Neural crest cell (in vitro differentiated cells): Measurements from ENCODE around the gene PLAC9. TPM values are rescaled to one million over a fixed set of nuclear protein-coding genes. Genes with fewer than 3 reads are reported as not detected.
"Not testable (repeated sequence)": the region's sequence is repeated elsewhere in the genome, so short reads cannot be mapped to it uniquely, and the experiment has no call there.

Source experiments
- DNase-seq: peaks from one replicate; pipeline ENCODE4 v3.0.0; 2021; ENCODE audit warnings: low read depth, mixed read lengths, low spot score
- H3K27ac Mint-ChIP-seq: one replicate; pipeline ENCODE4 v1.8.0; 2021; ENCODE audit warnings: mild to moderate bottlenecking, mixed read lengths; ENCODE audit not compliant: unreplicated experiment
- H3K27me3 Mint-ChIP-seq: 2 replicates; pipeline ENCODE4 v1.8.0; 2021; ENCODE audit warnings: low read depth, mild to moderate bottlenecking, mixed read lengths
- H3K36me3 Mint-ChIP-seq: 2 replicates; pipeline ENCODE4 v1.8.0; 2021; ENCODE audit warnings: low read depth, mild to moderate bottlenecking, mixed read lengths
- H3K4me1 Mint-ChIP-seq: 2 replicates; pipeline ENCODE4 v1.8.0; 2021; ENCODE audit warnings: mixed read lengths
- H3K4me3 Mint-ChIP-seq: one replicate; pipeline ENCODE4 v1.8.0; 2021; ENCODE audit warnings: mild to moderate bottlenecking, mixed read lengths
- H3K9me3 Mint-ChIP-seq: 2 replicates; pipeline ENCODE4 v1.8.0; 2021; ENCODE audit warnings: mixed read lengths
- CTCF ChIP-seq: fragments of 200-600 bp; sonication (generic); conservative IDR thresholded peaks from 2 replicates; pipeline ENCODE4 v1.5.0; 2021; ENCODE audit warnings: antibody characterized with exemption, mild to moderate bottlenecking
- total RNA-seq: library from RNA; stranded (reverse); gene quantifications from 2 replicates; pipeline ENCODE4 v1.2.1, GENCODE V29; 2021

Gene PLAC9
- total RNA-seq, 1 donor from 2014 or later = 27.5 TPM

DNA sequence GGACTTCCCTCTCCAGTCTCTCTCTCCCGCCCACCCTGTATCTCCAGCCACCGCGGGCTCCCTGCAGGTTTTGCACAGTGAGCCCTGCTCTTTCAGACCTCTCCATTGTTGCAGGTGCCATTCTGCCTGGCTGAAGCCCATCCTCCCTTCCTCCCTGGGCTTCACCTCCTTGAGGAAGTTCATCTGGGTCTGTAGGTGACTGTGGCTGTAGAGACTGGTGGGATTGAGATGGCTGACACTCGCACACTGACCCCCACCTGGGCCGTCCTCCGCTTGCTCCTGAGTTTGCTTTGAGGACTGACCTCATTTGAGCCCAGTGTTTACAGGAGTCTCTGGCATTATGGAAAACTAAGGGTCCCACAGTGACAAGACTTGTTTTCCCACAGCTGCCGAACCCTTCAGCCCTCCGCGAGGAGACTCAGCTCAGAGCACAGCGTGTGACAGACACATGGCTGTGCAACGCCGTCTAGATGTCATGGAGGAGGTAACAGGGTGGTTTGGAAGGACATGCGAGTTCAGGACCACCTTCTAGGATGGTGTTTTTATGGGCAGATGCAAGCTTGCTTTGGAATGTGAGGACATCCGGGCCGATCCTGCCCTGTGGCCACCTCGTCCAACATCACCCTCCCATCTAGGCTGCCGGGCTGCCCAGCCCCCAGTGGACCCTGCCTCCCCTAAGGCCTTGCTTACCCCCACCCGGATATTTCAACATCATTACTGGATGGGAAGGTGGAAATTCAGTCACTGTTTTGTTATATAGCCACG, 9.3 kb downstream of the PLAC9 start:
- no peak for DNase-seq
- Mint-ChIP-seq H3K27ac (no peak overlapping the region), H3K36me3 (no peaks in the 10 kb centered on the region), H3K27me3 (no peaks in the 10 kb centered on the region), H3K9me3 (no peaks in the 10 kb centered on the region), H3K4me3 (no peak overlapping the region), H3K4me1 (peaks cover 47% of the 10 kb centered on the region)
- no peak for TF ChIP-seq CTCF

- Mint-ChIP-seq H3K36me3 (peaks cover 6% of the 10 kb centered on the region), H3K27ac (no peak overlapping the region)
- no peak for DNase-seq
Observed at GRCh38 chr10:80144067-80144695, 11.7 kb downstream of the PLAC9 start.

GRCh38 chr10:80144696-80145131, 12.2 kb downstream of the PLAC9 start:
- no peak for TF ChIP-seq CTCF
- peaks cover 24% of the 10 kb centered on the region for H3K4me1 Mint-ChIP-seq
- no peak overlapping the region for H3K27ac Mint-ChIP-seq
- no peaks in the 10 kb centered on the region for H3K27me3 Mint-ChIP-seq
- peaks cover 3% of the 10 kb centered on the region for H3K9me3 Mint-ChIP-seq
- H3K36me3 Mint-ChIP-seq = peaks cover 11% of the 10 kb centered on the region
- no peak overlapping the region for H3K4me3 Mint-ChIP-seq
- DNase-seq = no peak

More at GRCh38 chr10:80144067-80144695, 11.7 kb downstream of the PLAC9 start:
- no peak for TF ChIP-seq CTCF
- peaks cover 27% of the 10 kb centered on the region for H3K4me1 Mint-ChIP-seq
- H3K4me3 Mint-ChIP-seq = peak overlapping the region; percentile 10
- H3K27me3 Mint-ChIP-seq = no peaks in the 10 kb centered on the region
- peaks cover 3% of the 10 kb centered on the region for H3K9me3 Mint-ChIP-seq

GRCh38 chr10:80145406-80146308, 13.1 kb downstream of the PLAC9 start:
- Mint-ChIP-seq H3K36me3 (peaks cover 13% of the 10 kb centered on the region), H3K27ac (peak overlapping the region; percentile 1), H3K4me1 (peaks cover 21% of the 10 kb centered on the region)
- DNase-seq, H3K9me3 Mint-ChIP-seq, H3K27me3 Mint-ChIP-seq, H3K4me3 Mint-ChIP-seq: not testable (repeated sequence)

GRCh38 chr10:80146918-80147317, 14.4 kb downstream of the PLAC9 start:
- Mint-ChIP-seq H3K36me3 (peaks cover 13% of the 10 kb centered on the region), H3K27ac (no peak overlapping the region), H3K27me3 (no peaks in the 10 kb centered on the region), H3K9me3 (peaks cover 3% of the 10 kb centered on the region), H3K4me1 (peaks cover 17% of the 10 kb centered on the region), H3K4me3 (no peak overlapping the region)
- no peak for DNase-seq
- TF ChIP-seq CTCF = no peak
